ENCODE results near the gene PHACTR3.
"Not testable (repeated sequence)": the region's sequence is repeated elsewhere in the genome, so short reads cannot be mapped to it uniquely, and the experiment has no call there.

PHACTR3 gene

GRCh38 chr20:59603781-59604541 is at the start of gene PHACTR3:
Gene PHACTR3, plus strand, starts transcription at chr20:59604540. Its CDS starts 475 bp downstream, at chr20:59605015.
- DNase-seq (ENCODE audit: low spot score): no peak

GRCh38 chr20:59557733-59558529 is 46.4 kb upstream of the PHACTR3 start:
- not testable (repeated sequence) for DNase-seq (ENCODE audit: low spot score)

- DNase-seq (ENCODE audit: low spot score): no peak
Measured at GRCh38 chr20:59559024-59559817, 45.1 kb upstream of the PHACTR3 start.

GRCh38 chr20:59559863-59560262 is 44.5 kb upstream of the PHACTR3 start:
- no peak for DNase-seq (ENCODE audit: low spot score)

- peak; percentile 69 for DNase-seq (ENCODE audit: low spot score)
Measured at GRCh38 chr20:59560588-59561227, 43.6 kb upstream of the PHACTR3 start.

- no peak for DNase-seq (ENCODE audit: low spot score)
Measured at GRCh38 chr20:59561228-59561605, 43.1 kb upstream of the PHACTR3 start.

- DNase-seq (ENCODE audit: low spot score): no peak
Measured at GRCh38 chr20:59561614-59562277, 42.6 kb upstream of the PHACTR3 start.

GRCh38 chr20:59564171-59564570 is 40.2 kb upstream of the PHACTR3 start:
- no peak for DNase-seq (ENCODE audit: low spot score)

GRCh38 chr20:59564943-59565342 is 39.4 kb upstream of the PHACTR3 start:
- DNase-seq (ENCODE audit: low spot score): no peak

- DNase-seq (ENCODE audit: low spot score): no peak
Measured at GRCh38 chr20:59565768-59566461, 38.4 kb upstream of the PHACTR3 start.

- DNase-seq (ENCODE audit: low spot score): peak; percentile 11
Measured at GRCh38 chr20:59566631-59567524, 37.5 kb upstream of the PHACTR3 start.

GRCh38 chr20:59567585-59568508 is 36.5 kb upstream of the PHACTR3 start:
- DNase-seq (ENCODE audit: low spot score): no peak

- no peak for DNase-seq (ENCODE audit: low spot score)
Measured at GRCh38 chr20:59568509-59569024, 35.8 kb upstream of the PHACTR3 start.

- no peak for DNase-seq (ENCODE audit: low spot score)
Measured at GRCh38 chr20:59569305-59569704, 35.0 kb upstream of the PHACTR3 start.

GRCh38 chr20:59571151-59571550 is 33.2 kb upstream of the PHACTR3 start:
- no peak for DNase-seq (ENCODE audit: low spot score)

GRCh38 chr20:59571551-59572314 is 32.6 kb upstream of the PHACTR3 start:
- DNase-seq (ENCODE audit: low spot score): peak; percentile 62

GRCh38 chr20:59572515-59572914 is 31.8 kb upstream of the PHACTR3 start:
- DNase-seq (ENCODE audit: low spot score): no peak

- DNase-seq (ENCODE audit: low spot score): no peak
Measured at GRCh38 chr20:59573837-59574236, 30.5 kb upstream of the PHACTR3 start.

All from RKO (cell line).